Psoas muscle (tissue), 8 donors: ENCODE data around the gene TMEM132C. TPM values are rescaled to one million over a fixed set of nuclear protein-coding genes. Genes with fewer than 3 reads are reported as not detected.

Experiments used
- ATAC-seq, 4 donors: fragments of 200-7000 bp; cut with Tn5 transposase; one replicate each; pipeline ENCODE4 v1.9.1; 2020; ENCODE audit warnings: moderate library complexity in 3 of 4, mild to moderate bottlenecking in 2 of 4
- DNase-seq, 2 donors: peaks; one replicate each; pipeline ENCODE4 v3.0.0-alpha.2; 2020
- H3K27ac ChIP-seq: fragments of 200-600 bp; one replicate; pipeline ENCODE4 v1.8.0; 2022
- H3K27me3 ChIP-seq, 3 donors: fragments of 200-600 bp in 1 of 3; one replicate each; pipeline versions ENCODE4 v1.6.1 to v1.8.0; 2013 to 2022; ENCODE audit warnings: low read length in 2 of 3, mild to moderate bottlenecking in 2 of 3, moderate library complexity in 1 of 3; ENCODE audit not compliant: insufficient read depth in 3 of 3
- H3K36me3 ChIP-seq, 2 donors: fragments of 200-600 bp in 1 of 2; one replicate each; pipeline versions ENCODE4 v1.6.1 to v1.8.0; 2013 to 2022; ENCODE audit warnings: low read depth in 1 of 2, mild to moderate bottlenecking in 1 of 2, moderate library complexity in 1 of 2; ENCODE audit not compliant: insufficient read depth in 1 of 2
- H3K4me1 ChIP-seq: fragments of 200-600 bp; one replicate; pipeline ENCODE4 v1.8.0; 2022
- H3K4me3 ChIP-seq: fragments of 200-600 bp; one replicate; pipeline ENCODE4 v1.8.0; 2022; ENCODE audit warnings: mild to moderate bottlenecking
- H3K9me3 ChIP-seq: fragments of 200-600 bp; one replicate; pipeline ENCODE4 v1.8.0; 2022
- WGBS, 3 donors: extraction: QIAGEN DNeasy Blood & Tissue Kit; methylation state at CpG; one replicate each; pipeline versions ENCODE4 v1.1.6 to v1.1.7; 2013; 5-methylcytosine and 5-hydroxymethylcytosine counted together
- intact Hi-C, 2 donors: fragments of 100-400 bp; cut with DNase I; formaldehyde crosslinking; loops; one replicate each; pipeline versions ENCODE4 v1.11.0 to v1.14.2; 2022
- polyA plus RNA-seq, 3 donors: library from polyadenylated mRNA; stranded (reverse); fragments of 200-250 nt; gene quantifications; one replicate each; pipeline ENCODE4 v1.2.3, GENCODE V29; 2013
- total RNA-seq, 4 donors: library from RNA; stranded (reverse); fragmentation: NEBNext Ultra II Directional in 2 of 4; extraction: Animal tissue kit (Norgen Biotek cat#: 25700) in 2 of 4; gene quantifications; one replicate each; pipeline versions ENCODE4 v1.2.1 to v1.2.4, GENCODE V29; 2021 to 2023
- TF ChIP-seq, protein P1 (sequence below): fragments of 200-600 bp; IDR thresholded peaks from one replicate; pipeline ENCODE4 v1.8.0; 2022; ENCODE audit warnings: antibody characterized with exemption
- donor health status: healthy with polysubstance abuse.
- donor health status: DM: no; HTN: no; CAD: no; lungs with moderate emphysema.
- donor health status: Bipolar disorder and iron deficiency.
- donor health status: healthy.
- donor health status: DM: yes; HTN: yes; CAD: no.
- donor health status: DM: no; HTN: no; CAD: no.
- donor health status: DM: no; HTN: no; CAD: no.
- donor health status: DM: yes; HTN: yes; CAD: no.

TMEM132C gene
- total and polyA plus RNA-seq, 7 donors, result 0.16 to 0.77 (median 0.47) TPM

DNA sequence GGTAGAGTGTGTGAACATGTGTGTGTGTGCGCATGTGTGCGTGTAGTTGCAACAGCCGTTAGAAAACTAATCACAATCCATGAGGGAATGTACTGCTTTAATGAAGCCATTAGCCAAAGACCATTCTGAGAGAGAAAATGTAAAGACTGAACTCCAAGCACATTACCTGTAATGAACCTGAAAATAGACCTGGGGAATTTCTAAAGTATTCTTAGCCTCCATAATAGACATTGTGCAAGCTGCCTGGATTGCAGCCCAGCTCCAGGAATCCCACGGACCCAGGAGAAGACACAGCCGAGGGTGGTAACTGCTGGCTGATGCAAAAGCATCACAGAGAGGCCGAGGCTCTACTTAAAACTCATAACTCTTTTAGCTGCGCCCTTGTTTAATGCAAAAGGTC lies 400.2 kb downstream of the TMEM132C start:
- Histone ChIP-seq H3K4me1 (no peaks in the 10 kb centered on the region), H3K27me3 (no peaks in the 10 kb centered on the region), H3K9me3 (no peaks in the 10 kb centered on the region), H3K4me3 (no peak overlapping the region), H3K36me3 (no peaks in the 10 kb centered on the region), H3K27ac (no peak overlapping the region)
- ATAC-seq, result no peak
- WGBS, 3 donors, result 67 to 77% (median 76%) methylated on average over 7 of the region's 7 CpGs
- intact Hi-C loops, result no loop called here
- DNase-seq, result no peak
- TF ChIP-seq, protein P1, sequence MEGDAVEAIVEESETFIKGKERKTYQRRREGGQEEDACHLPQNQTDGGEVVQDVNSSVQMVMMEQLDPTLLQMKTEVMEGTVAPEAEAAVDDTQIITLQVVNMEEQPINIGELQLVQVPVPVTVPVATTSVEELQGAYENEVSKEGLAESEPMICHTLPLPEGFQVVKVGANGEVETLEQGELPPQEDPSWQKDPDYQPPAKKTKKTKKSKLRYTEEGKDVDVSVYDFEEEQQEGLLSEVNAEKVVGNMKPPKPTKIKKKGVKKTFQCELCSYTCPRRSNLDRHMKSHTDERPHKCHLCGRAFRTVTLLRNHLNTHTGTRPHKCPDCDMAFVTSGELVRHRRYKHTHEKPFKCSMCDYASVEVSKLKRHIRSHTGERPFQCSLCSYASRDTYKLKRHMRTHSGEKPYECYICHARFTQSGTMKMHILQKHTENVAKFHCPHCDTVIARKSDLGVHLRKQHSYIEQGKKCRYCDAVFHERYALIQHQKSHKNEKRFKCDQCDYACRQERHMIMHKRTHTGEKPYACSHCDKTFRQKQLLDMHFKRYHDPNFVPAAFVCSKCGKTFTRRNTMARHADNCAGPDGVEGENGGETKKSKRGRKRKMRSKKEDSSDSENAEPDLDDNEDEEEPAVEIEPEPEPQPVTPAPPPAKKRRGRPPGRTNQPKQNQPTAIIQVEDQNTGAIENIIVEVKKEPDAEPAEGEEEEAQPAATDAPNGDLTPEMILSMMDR, result no peak

DNA sequence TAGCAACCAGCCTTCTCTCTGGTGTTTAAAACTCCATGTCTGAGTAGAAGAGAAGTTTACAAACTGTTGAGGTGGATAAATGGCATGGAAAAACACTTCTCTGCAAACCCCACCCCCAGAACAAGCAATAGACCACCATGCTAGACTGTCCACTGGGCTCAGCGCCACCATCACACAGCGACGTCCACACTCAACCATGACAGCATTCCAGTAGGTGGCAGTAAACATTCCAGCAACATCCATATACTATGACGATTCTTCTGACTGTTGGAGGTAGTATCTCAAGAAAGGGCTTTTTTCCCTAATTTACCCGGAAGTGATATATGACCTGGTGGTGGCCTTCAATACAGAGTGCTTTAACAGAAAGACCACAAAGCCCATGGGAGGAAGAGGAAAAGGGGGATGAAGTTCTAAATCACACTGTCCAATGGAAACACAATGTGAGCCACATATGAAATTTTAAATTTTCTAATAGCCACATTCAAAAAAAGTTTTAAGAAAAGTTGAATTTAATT lies 404.6 kb downstream of the TMEM132C start:
- H3K27ac ChIP-seq, result no peak overlapping the region
- H3K4me1 ChIP-seq, result no peaks in the 10 kb centered on the region
- H3K27me3 ChIP-seq, result no peaks in the 10 kb centered on the region
- TF ChIP-seq, protein P1, result no peak
- H3K4me3 ChIP-seq, result no peak overlapping the region
- H3K36me3 ChIP-seq, result no peaks in the 10 kb centered on the region
- intact Hi-C loops, result no loop called here
- DNase-seq (no peak), ATAC-seq (no peak)
- 63 to 67% (median 66%) methylated on average over 5 of the region's 5 CpGs for WGBS, 3 donors
- no peaks in the 10 kb centered on the region for H3K9me3 ChIP-seq

DNA sequence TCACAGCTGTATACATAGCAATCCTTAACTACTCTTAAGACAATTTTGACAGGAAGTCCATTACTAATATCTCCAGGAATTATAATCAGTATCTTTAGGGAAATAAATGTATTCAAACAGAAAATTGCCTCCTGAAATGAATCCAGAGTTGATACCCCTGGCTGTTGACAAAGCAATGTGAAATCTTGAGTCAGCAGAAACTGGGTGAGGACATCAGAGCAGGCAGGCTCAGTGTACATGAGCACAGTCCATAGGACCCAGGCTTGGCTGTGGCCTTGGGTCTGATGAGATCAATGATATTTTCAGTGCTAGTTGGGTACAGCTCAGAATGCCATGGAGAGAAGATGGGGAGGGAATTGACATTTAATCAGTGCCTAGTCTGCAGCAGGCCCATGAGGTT lies 405.5 kb downstream of the TMEM132C start:
- H3K27ac ChIP-seq, result no peak overlapping the region
- no peak for DNase-seq
- H3K4me3 ChIP-seq, result no peak overlapping the region
- no peaks in the 10 kb centered on the region for H3K9me3 ChIP-seq
- no peak for ATAC-seq
- TF ChIP-seq, protein P1, result no peak
- H3K27me3 ChIP-seq, result no peaks in the 10 kb centered on the region
- no peaks in the 10 kb centered on the region for H3K4me1 ChIP-seq
- no peaks in the 10 kb centered on the region for H3K36me3 ChIP-seq
- intact Hi-C loops, result no loop called here

DNA sequence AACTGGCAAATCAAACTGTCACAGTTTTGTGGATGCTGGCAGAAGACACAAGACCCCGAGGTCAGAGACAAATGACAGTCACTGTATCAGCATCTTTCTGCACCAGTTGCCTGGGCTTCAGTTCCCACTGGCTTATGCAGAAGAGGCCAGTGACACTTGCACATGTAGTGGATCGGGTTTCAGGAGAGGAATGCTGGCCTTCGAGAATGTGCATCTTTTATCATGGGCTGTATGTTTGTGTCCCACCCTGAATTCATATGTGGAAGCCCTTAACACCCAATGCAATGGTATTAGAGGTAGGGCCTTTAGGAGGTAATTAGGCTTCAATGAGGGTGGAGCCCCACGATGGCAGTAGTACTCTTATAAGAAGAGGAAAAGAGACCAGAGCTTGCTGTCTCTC lies 405.9 kb downstream of the TMEM132C start:
- no peak for ATAC-seq
- no peak overlapping the region for H3K27ac ChIP-seq
- TF ChIP-seq, protein P1, result no peak
- no peaks in the 10 kb centered on the region for H3K27me3 ChIP-seq
- no peak overlapping the region for H3K4me3 ChIP-seq
- no peaks in the 10 kb centered on the region for H3K4me1 ChIP-seq
- DNase-seq, result no peak
- 44 to 49% (median 46%) methylated on average over 4 of the region's 4 CpGs for WGBS, 3 donors
- H3K9me3 ChIP-seq, result no peaks in the 10 kb centered on the region
- H3K36me3 ChIP-seq, result no peaks in the 10 kb centered on the region
- intact Hi-C loops, result no loop called here

DNA sequence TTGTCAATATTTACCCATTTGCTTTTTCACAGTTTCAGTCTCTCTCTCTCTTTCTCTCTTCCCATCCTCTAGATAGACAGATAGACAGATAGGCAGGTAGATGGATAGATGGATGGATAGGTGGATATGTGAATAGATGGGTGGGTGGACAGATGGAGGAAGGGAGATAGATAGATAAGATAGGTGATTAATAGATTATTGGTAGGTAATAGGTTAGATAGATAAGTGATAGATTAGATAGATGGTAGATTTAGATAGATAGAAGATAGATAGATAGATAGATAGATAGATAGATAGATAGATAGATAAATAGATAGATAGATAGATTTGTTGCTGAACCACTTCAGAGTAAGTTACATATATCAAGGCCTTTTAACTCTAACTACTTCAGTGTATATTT lies 408.6 kb downstream of the TMEM132C start:
- no peak for DNase-seq
- Histone ChIP-seq H3K27ac (no peak overlapping the region), H3K9me3 (no peaks in the 10 kb centered on the region), H3K27me3 (no peaks in the 10 kb centered on the region), H3K4me1 (no peaks in the 10 kb centered on the region), H3K36me3 (no peaks in the 10 kb centered on the region), H3K4me3 (no peak overlapping the region)
- TF ChIP-seq, protein P1, result no peak
- intact Hi-C loops, result no loop called here
- no peak for ATAC-seq
